Fibroblast of skin of left biceps (primary cell): Measurements from ENCODE around the gene AKR7A2.
"Not testable (repeated sequence)": the region's sequence is repeated elsewhere in the genome, so short reads cannot be mapped to it uniquely, and the experiment has no call there.

Experiments used
- DNase-seq, 2 experiments: peaks; one replicate each; pipeline ENCODE4 v3.0.0-alpha.2; 2013; ENCODE audit warnings: low read depth in 2 of 2

Gene AKR7A2

GRCh38 chr1:19307794-19308508, 4.0 kb downstream of the AKR7A2 start:
- DNase-seq: no peak

GRCh38 chr1:19306941-19307340, 5.0 kb downstream of the AKR7A2 start:
- no peak for DNase-seq

DNA sequence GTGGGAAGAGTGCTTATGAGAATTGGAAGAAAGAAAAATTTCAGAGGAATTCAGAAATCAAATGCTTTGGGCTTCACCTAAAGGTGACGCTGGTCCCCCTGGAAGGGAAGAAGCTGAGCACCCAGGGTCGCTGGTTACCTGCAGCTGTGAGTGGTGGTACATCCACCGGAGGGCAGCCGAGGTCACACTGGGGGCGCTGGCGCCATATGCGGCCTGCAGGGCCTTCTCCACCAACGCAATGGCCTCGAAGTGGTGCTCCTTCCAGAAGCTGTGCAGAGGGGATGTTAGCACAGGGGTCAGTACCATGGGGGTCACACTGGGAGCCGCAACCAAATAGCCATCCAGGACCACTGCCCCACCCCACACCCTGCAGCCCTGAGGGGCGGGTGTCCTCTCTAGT, 6.1 kb downstream of the AKR7A2 start:
- no peak for DNase-seq

- not testable (repeated sequence) for DNase-seq
Measured at GRCh38 chr1:19304081-19304480, 7.9 kb downstream of the AKR7A2 start.

DNA sequence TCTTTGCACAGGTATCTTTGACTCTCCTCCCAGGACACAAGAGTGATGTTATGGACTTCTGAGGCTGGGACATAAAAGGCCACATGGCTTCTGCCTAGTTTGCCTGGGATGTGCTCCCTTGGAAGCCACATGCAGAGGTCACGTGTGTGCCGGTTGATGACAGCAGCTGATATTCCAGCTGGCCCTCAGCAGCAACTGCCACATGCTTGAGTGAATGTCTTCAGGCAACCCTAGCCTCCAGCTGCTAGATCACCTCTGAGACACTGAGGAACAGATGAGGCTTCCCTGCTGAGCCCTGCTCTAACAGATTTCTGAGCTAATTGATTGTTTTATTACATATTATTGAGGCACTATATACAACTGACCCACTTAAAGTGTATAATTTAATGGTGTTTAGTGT, 11.7 kb downstream of the AKR7A2 start:
- DNase-seq: no peak

DNA sequence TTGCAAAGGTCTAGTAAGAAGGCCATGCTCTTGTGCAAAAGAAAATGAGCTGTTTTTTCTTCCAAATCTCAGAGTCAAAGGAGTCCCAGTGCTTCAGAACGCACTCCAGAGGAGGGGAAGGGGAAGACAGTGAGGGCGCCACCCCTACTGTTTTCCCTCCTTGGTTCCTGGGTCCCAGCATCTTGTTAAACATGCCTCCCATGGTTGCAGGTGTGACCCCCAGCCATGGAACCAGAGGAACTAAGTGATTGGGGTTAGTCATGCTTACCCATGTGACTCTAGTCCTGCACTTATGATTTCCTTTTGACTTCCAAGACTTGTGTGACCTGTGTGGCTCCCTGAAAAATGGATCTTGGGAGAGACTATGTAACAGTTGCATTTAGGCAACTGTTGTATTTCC, 17.3 kb downstream of the AKR7A2 start:
- no peak for DNase-seq

DNA sequence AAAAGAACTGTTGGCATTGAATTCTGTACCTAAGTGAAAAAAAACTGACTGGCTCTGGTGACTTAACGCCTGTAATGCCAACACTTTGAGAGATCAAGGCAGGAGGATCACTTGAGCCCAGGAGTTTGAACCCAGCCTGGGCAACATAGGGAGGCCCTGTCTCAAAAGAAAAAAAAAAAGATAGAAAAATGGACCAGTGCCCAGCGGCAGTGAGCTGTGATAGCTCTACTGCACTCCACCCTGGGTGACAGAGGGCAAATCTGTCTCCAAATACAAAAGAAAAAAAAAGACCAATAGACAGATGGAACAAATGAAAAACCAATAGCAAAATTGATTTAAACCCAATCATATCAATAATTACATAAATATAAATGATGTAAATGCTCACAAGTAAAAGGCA, 22.7 kb downstream of the AKR7A2 start:
- DNase-seq: no peak

DNA sequence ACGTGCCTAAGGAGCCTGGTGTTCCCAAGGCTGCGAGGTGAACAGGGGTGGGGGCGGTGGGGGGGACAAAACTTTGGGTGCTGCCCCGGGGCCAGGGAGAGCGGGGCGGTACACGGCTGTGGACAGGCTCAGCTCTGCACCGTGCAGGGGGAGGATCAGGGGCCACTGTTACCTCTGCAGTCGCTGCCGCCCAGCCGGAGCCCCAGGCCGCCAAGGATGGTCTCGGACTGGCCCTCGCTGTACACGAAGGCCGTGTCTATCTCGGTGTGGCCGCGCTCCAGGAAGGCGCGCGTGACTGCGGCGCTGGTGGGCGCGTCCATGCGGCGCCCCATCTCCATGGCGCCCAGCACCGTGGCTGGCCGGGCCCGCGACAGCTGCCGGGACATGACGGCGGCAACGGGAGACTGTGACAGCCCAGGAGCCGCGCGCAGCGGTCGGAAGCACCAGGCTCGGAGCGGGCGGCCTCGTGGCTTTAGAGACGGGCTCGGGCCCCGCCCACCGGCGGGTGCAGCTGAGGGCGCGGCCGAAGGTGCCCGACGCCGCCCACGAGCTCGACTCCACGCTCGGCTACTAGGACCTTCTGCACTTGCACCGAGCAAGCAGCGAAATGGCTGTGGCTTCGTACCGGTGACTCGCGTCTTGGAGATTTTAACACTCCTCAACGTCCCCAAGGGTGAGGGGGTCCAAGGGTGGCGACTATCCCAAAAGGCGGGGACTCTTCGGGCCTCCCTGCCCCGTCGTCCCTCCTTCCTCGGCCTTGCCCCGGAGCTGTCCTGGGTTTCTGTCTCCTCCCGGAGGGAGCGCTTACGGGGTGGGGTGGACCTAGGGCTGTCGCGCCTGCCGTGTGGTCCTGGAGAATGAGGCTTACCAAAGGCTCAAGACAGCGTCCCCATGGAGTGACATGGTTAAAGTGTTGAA, 23.4 kb downstream of the AKR7A2 start, which contains the start of gene AKR7A3:
Gene AKR7A3, minus strand, starts transcription at position 447 of the 918 bp plus-strand sequence. Its CDS starts 61 bp downstream, at position 386.
- DNase-seq: not testable (repeated sequence)

GRCh38 chr1:19287436-19288185, 24.3 kb downstream of the AKR7A2 start:
- no peak for DNase-seq

DNA sequence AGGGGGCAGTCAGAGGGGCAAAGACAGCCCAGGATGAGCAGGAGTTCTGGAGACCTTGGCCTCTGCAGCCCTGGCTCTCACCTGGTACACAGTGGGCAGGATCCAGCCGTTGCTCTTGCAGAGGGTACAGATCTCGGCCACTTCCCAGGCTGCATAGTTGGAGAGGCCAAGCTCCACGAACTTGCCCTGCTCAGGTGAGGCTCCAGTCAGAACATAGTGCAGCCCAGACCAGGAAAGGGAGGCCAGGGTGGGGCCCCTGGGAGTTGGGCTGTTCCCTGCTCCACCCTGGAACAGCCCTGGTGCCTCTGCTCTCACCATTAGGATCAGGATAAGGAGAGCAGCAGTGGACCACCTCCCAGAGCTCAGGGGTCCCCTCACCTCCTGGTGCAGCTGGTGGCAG, 26.1 kb downstream of the AKR7A2 start:
- DNase-seq: not testable (repeated sequence)

GRCh38 chr1:19285366-19285765, 26.6 kb downstream of the AKR7A2 start:
- not testable (repeated sequence) for DNase-seq

DNA sequence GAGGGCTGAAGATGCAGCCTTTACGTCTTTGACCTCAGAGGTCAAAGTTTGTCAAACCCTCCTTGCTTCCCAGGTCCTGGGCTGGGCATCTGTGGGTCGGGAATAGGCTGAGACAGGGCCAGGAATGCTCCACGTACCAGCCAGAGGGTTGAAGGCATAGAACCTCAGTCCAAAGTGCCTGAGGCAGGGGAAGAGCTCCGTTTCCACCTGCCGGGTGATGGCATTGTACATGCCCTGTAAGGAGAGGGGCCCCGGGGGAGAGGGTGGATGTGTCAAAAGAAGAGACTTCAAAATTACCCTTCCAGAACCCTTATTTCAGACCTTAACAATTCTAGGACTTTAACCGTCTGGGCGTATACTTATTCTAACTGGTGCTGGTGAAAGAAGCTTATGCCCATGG, 27.1 kb downstream of the AKR7A2 start:
- no peak for DNase-seq

GRCh38 chr1:19283891-19284290, 28.1 kb downstream of the AKR7A2 start:
- DNase-seq: no peak

GRCh38 chr1:19274636-19275035, 37.3 kb downstream of the AKR7A2 start:
- no peak for DNase-seq

DNA sequence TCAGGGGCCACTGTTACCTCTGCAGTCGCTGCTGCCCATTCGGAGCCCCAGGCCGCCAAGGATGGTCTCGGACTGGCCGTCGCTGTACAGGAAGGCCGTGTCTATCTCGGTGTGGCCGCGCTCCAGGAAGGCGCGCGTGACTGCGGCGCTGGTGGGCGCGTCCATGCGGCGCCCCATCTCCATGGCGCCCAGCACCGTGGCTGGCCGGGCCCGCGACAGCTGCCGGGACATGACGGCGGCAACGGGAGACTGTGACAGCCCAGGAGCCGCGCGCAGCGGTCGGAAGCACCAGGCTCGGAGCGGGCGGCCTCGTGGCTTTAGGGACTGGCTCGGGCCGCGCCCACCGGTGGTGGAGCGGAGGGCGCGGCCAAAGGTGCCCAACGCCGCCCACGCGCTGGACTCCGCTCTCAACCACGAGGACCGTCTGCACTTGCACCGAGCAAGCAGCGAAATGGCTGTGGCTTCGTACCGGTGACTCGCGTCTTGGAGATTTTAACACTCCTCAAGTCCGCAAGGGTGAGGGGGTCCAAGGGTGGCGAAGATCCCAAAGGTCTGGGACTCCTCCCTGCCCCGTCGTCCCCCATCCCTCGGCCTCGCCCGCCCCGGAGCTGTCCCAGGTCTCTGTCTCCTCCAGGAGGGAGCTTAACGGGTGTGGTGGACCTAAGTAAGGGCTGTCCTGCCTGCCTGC, 38.0 kb downstream of the AKR7A2 start:
- not testable (repeated sequence) for DNase-seq

DNA sequence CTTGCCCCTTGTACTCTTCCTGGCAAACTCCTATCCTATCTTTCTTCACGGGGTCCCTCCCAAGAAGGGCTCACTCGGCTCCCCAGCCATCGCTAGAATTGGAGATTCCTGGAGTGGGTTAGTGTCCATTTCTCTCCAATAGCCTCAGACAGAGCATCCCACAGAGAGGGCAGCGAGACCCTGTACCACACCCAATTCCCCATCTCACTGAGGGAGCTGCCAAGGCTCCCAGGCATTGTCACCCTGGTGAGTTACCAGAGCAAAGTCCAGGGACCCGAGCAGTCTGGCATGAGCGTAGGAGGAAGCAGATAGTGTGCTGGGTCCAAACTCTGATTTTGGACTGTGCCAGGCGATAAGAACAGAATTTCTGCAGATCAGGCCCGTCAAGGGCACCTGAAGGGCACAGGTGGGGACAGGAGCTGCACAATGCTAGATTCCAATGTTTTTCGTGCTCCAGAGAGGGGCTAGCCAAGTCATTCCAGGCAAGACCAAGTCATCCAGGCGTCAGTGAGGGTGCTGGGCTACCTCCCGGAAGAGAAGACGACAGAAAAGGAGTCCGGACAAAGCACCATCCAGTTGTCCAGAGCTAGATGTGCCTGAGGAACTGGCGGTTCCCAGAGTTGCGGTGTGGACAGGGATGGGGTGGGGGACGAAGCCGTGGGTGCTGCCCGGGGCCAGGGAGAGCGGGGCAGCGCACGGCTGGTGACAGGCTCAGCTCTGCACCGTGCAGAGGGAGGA, 38.7 kb downstream of the AKR7A2 start:
- no peak for DNase-seq

DNA sequence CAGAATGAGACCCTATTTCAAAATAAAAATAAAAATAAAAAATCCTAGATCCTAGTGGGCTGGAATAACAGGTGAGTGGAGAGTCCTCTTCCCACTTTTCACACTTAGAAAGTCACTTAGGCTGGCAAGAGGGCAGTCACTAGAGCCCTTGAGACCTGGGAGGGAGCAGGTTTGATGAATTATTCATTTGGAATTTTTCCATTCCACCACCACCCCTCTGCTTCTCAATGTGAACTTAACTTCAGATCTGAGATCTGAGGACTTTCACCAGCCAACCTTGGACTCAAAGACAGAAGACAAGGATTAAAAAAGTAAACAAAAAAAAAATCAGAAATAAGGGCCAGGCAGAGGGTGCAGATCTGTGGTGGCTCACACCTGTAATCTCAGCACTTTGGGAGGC, 39.9 kb downstream of the AKR7A2 start:
- DNase-seq: no peak

DNA sequence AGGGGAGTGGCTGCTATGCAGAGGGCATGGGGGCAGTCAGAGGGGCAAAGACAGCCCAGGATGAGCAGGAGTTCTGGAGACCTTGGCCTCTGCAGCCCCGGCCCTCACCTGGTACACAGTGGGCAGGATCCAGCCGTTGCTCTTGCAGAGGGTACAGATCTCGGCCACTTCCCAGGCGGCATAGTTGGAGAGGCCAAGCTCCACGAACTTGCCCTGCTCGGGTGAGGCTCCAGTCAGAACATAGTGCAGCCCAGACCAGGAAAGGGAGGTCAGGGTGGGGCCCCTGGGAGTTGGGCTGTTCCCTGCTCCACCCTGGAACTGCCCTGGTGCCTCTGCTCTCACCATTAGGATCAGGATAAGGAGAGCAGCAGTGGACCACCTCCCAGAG, 41.6 kb downstream of the AKR7A2 start:
- DNase-seq: not testable (repeated sequence)

- not testable (repeated sequence) for DNase-seq
Measured at GRCh38 chr1:19269427-19270342, 42.3 kb downstream of the AKR7A2 start.

DNA sequence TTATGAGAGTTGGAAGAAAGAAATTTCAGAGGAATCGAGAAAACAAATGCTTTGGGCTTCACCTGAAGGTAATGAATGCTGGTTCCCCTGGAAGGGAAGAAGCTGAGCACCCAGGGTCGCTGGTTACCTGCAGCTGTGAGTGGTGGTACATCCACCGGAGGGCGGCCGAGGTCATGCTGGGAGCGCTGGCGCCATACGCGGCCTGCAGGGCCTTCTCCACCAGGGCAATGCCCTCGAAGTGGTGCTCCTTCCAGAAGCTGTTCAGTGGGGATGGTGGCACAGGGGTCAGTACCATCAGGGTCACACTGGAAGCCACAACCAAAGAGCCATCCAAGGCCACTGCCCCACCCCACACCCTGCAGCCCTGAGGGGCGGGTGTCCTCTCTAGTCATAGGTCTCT, 43.5 kb downstream of the AKR7A2 start:
- no peak for DNase-seq
